ENCODE data around the gene FLT3. TPM values are rescaled to one million over a fixed set of nuclear protein-coding genes. Genes with fewer than 3 reads are reported as not detected.

FLT3 gene
- total and polyA plus RNA-seq, 4 donors, result 0.14 to 0.84 (median 0.42) TPM

GRCh38 chr13:28041501-28041900 is 58.9 kb downstream of the FLT3 start:
- no peak overlapping the region for H3K4me3 ChIP-seq (ENCODE audit: low read depth in 1 of 3, low read length in 3 of 3)
- H3K9ac ChIP-seq (ENCODE audit: low read depth in 1 of 2, low read length in 2 of 2), result no peak overlapping the region
- H3K27me3 ChIP-seq (ENCODE audit: control insufficient read depth in 4 of 4, insufficient read depth in 4 of 4, low read length in 3 of 4), result no peaks in the 10 kb centered on the region
- H3K4me1 ChIP-seq (ENCODE audit: control insufficient read depth in 4 of 4, insufficient read depth in 4 of 4, low read length in 3 of 4), result no peaks in the 10 kb centered on the region
- no peak for TF ChIP-seq RXRA (IDR thresholded peaks at IDR 0.05)
- H3K9me3 ChIP-seq (ENCODE audit: control insufficient read depth in 4 of 4, low read length in 3 of 4), result no peaks in the 10 kb centered on the region
- no peak for DNase-seq (ENCODE audit: low spot score)
- no peak overlapping the region for H3K27ac ChIP-seq (ENCODE audit: low read depth in 1 of 2, low read length in 2 of 2)
- no peaks in the 10 kb centered on the region for H3K36me3 ChIP-seq (ENCODE audit: control insufficient read depth in 4 of 4, insufficient read depth in 3 of 4, low read depth in 1 of 4, low read length in 3 of 4)
- 69% methylated on average over 8 of the region's 8 CpGs for WGBS

- TF ChIP-seq NR2F2 (IDR thresholded peaks at IDR 0.05) (peak; percentile 52), CTCF (IDR thresholded peaks at IDR 0.05; ENCODE audit: low read depth, low read length, missing input control) (no peak)
- no peak overlapping the region for H3K27ac ChIP-seq (ENCODE audit: low read depth in 1 of 2, low read length in 2 of 2)
- H3K9me3 ChIP-seq (ENCODE audit: control insufficient read depth in 4 of 4, low read length in 3 of 4), result no peaks in the 10 kb centered on the region
- H3K4me3 ChIP-seq (ENCODE audit: low read depth in 1 of 3, low read length in 3 of 3), result no peak overlapping the region
- H3K27me3 ChIP-seq (ENCODE audit: control insufficient read depth in 4 of 4, insufficient read depth in 4 of 4, low read length in 3 of 4), result no peaks in the 10 kb centered on the region
- H3K9ac ChIP-seq (ENCODE audit: low read depth in 1 of 2, low read length in 2 of 2), result no peak overlapping the region
- no peaks in the 10 kb centered on the region for H3K36me3 ChIP-seq (ENCODE audit: control insufficient read depth in 4 of 4, insufficient read depth in 3 of 4, low read depth in 1 of 4, low read length in 3 of 4)
- WGBS, result 65% methylated on average over 4 of the region's 4 CpGs
- DNase-seq (ENCODE audit: low spot score), result no peak
- H3K4me1 ChIP-seq (ENCODE audit: control insufficient read depth in 4 of 4, insufficient read depth in 4 of 4, low read length in 3 of 4), result no peaks in the 10 kb centered on the region
These were observed 59.3 kb downstream of the FLT3 start for GRCh38 chr13:28041031-28041461.

- TF ChIP-seq RAD21 (IDR thresholded peaks at IDR 0.05) (no peak), CTCF (IDR thresholded peaks at IDR 0.05; ENCODE audit: low read depth, low read length, missing input control) (no peak), SP1 (IDR thresholded peaks at IDR 0.05) (no peak), RXRA (IDR thresholded peaks at IDR 0.05) (no peak), FOXA1 (IDR thresholded peaks at IDR 0.05) (no peak), TAF1 (conservative IDR thresholded peaks at IDR 0.05) (no peak), NR2F2 (IDR thresholded peaks at IDR 0.05) (no peak), ZBTB33 (IDR thresholded peaks at IDR 0.05) (no peak), FOXA2 (IDR thresholded peaks at IDR 0.05) (no peak), YY1 (IDR thresholded peaks at IDR 0.05) (no peak), JUND (IDR thresholded peaks at IDR 0.05) (no peak), ATF3 (IDR thresholded peaks at IDR 0.05) (no peak), REST (IDR thresholded peaks at IDR 0.05) (no peak), HNF4G (IDR thresholded peaks at IDR 0.05) (no peak), HNF4A (conservative IDR thresholded peaks at IDR 0.05) (no peak), EGR1 (IDR thresholded peaks at IDR 0.05; ENCODE audit: low read depth in 2 of 2) (no peak), MAX (IDR thresholded peaks at IDR 0.05) (no peak)
- Histone ChIP-seq H3K27ac (ENCODE audit: low read depth in 1 of 2, low read length in 2 of 2) (no peak overlapping the region), H3K27me3 (ENCODE audit: control insufficient read depth in 4 of 4, insufficient read depth in 4 of 4, low read length in 3 of 4) (no peaks in the 10 kb centered on the region), H3K4me3 (ENCODE audit: low read depth in 1 of 3, low read length in 3 of 3) (no peak overlapping the region), H3K36me3 (ENCODE audit: control insufficient read depth in 4 of 4, insufficient read depth in 3 of 4, low read depth in 1 of 4, low read length in 3 of 4) (no peaks in the 10 kb centered on the region), H3K9me3 (ENCODE audit: control insufficient read depth in 4 of 4, low read length in 3 of 4) (no peaks in the 10 kb centered on the region), H3K9ac (ENCODE audit: low read depth in 1 of 2, low read length in 2 of 2) (no peak overlapping the region), H3K4me1 (ENCODE audit: control insufficient read depth in 4 of 4, insufficient read depth in 4 of 4, low read length in 3 of 4) (no peaks in the 10 kb centered on the region)
- WGBS, result 84% methylated on average over 2 of the region's 2 CpGs
- no peak for DNase-seq (ENCODE audit: low spot score)
These were observed 63.0 kb downstream of the FLT3 start for GRCh38 chr13:28037399-28037798.

All from liver (tissue), 9 donors.